ENCODE results near the gene KIAA1217. TPM values are rescaled to one million over a fixed set of nuclear protein-coding genes. Genes with fewer than 3 reads are reported as not detected.

KIAA1217 gene
- total RNA-seq, 6 experiments from 2014 or later = 10.4 to 25.5 (median 14.9) TPM

- Histone ChIP-seq H3K9me3 (no peaks in the 10 kb centered on the region), H3K4me1 (peaks cover 0 to 23% (median 11%) of the 10 kb centered on the region in 4 donors), H3K27me3 (no peaks in the 10 kb centered on the region), H3K4me3 (peak overlapping the region in 2 of 3 donors; percentile 50 to 56), H3K27ac (peak overlapping the region; percentile 71 to 89 (median 83)), H3K36me3 (no peaks in the 10 kb centered on the region)
- DNase-seq (peak in 1 of 3 donors; percentile 40), ATAC-seq (peak; percentile 19 to 62 (median 56))
- intact Hi-C loops (cut with DNase I) = no loop called here
- TF ChIP-seq POLR2A (IDR thresholded peaks at IDR 0.05) = peak; percentile 24
- no peak for TF ChIP-seq CTCF (IDR thresholded peaks at IDR 0.05)
- WGBS (ENCODE audit: insufficient coverage, low coverage, low lambda C conversion rate, missing lambda C conversion rate) = 15% methylated on average over 9 of the region's 9 CpGs
These were observed 254.9 kb downstream of the KIAA1217 start for GRCh38 chr10:24463611-24464426.

GRCh38 chr10:24465124-24465874 lies 256.4 kb downstream of the KIAA1217 start:
- whole genome bisulfite sequencing (ENCODE audit: insufficient coverage, low coverage, low lambda C conversion rate, missing lambda C conversion rate) = 17% methylated on average over 12 of the region's 14 CpGs
- Histone ChIP-seq H3K9me3 (no peaks in the 10 kb centered on the region), H3K36me3 (no peaks in the 10 kb centered on the region), H3K27me3 (no peaks in the 10 kb centered on the region), H3K4me1 (peaks cover 0 to 37% (median 15%) of the 10 kb centered on the region in 4 donors), H3K27ac (peak overlapping the region; percentile 71 to 89 (median 83)), H3K4me3 (peak overlapping the region; percentile 27 to 56 (median 50))
- peak in 2 of 3 donors; percentile 27 to 66 for DNase-seq
- peak; percentile 26 to 52 (median 40) for ATAC-seq
- TF ChIP-seq POLR2A (IDR thresholded peaks at IDR 0.05) (no peak), CTCF (IDR thresholded peaks at IDR 0.05) (no peak)
- intact Hi-C loops (cut with DNase I) = no loop called here

GRCh38 chr10:24465891-24466818 lies 257.2 kb downstream of the KIAA1217 start:
- Histone ChIP-seq H3K36me3 (no peaks in the 10 kb centered on the region), H3K4me3 (peak overlapping the region; percentile 36 to 56 (median 50)), H3K27ac (peak overlapping the region; percentile 71 to 89 (median 83)), H3K9me3 (no peaks in the 10 kb centered on the region), H3K27me3 (no peaks in the 10 kb centered on the region), H3K4me1 (peaks cover 0 to 39% (median 15%) of the 10 kb centered on the region in 4 donors)
- peak in 2 of 3 donors; percentile 38 to 74 for DNase-seq
- ATAC-seq = peak; percentile 70 to 83 (median 80)
- TF ChIP-seq POLR2A (IDR thresholded peaks at IDR 0.05) = peak; percentile 83
- no peak for TF ChIP-seq CTCF (IDR thresholded peaks at IDR 0.05)
- intact Hi-C loops (cut with DNase I) = no loop called here
- 18% methylated on average over 16 of the region's 16 CpGs for whole genome bisulfite sequencing (ENCODE audit: insufficient coverage, low coverage, low lambda C conversion rate, missing lambda C conversion rate)

GRCh38 chr10:24467136-24467535 lies 258.2 kb downstream of the KIAA1217 start:
- peak in 1 of 4 donors; percentile 13 for ATAC-seq
- WGBS (ENCODE audit: insufficient coverage, low coverage, low lambda C conversion rate, missing lambda C conversion rate) = 28% methylated on average over 1 of the region's 1 CpG
- Histone ChIP-seq H3K36me3 (no peaks in the 10 kb centered on the region), H3K9me3 (no peaks in the 10 kb centered on the region), H3K27me3 (no peaks in the 10 kb centered on the region), H3K4me3 (peak overlapping the region; percentile 36 to 56 (median 50)), H3K4me1 (peaks cover 0 to 39% (median 15%) of the 10 kb centered on the region in 4 donors), H3K27ac (peak overlapping the region; percentile 71 to 89 (median 83))
- DNase-seq = no peak
- TF ChIP-seq CTCF (IDR thresholded peaks at IDR 0.05) (no peak), POLR2A (IDR thresholded peaks at IDR 0.05) (no peak)
- intact Hi-C loops (cut with DNase I) = no loop called here
